HG03175 (cell line): Measurements from ENCODE around the gene POLD3.

Source experiments
- ATAC-seq: cut with Tn5 transposase; IDR thresholded peaks from one replicate; pipeline ENCODE4 v1.9.1; 2021; ENCODE audit warnings: mild to moderate bottlenecking, moderate library complexity; ENCODE audit not compliant: unreplicated experiment

Gene POLD3

DNA sequence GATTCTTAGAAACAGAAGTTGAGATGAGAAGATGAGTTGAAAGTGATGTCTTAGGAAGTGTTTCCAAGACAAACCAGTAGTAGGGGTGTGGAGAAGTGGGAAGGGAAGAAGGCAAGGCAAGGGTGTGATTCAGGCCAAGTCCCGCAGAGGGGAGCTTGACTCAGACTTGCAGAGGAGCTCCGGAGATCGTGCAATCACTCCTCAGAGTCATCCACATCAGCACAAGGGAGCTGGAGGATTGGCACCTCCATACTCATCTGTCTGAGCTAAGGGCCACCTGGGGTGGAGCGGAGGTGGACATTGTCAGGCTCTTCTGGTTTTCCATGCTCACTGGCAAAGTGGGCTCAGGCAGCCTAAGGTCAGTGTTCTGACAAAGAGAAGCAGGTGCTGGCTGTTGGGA lies 94.4 kb downstream of the POLD3 start:
- no peak for ATAC-seq

DNA sequence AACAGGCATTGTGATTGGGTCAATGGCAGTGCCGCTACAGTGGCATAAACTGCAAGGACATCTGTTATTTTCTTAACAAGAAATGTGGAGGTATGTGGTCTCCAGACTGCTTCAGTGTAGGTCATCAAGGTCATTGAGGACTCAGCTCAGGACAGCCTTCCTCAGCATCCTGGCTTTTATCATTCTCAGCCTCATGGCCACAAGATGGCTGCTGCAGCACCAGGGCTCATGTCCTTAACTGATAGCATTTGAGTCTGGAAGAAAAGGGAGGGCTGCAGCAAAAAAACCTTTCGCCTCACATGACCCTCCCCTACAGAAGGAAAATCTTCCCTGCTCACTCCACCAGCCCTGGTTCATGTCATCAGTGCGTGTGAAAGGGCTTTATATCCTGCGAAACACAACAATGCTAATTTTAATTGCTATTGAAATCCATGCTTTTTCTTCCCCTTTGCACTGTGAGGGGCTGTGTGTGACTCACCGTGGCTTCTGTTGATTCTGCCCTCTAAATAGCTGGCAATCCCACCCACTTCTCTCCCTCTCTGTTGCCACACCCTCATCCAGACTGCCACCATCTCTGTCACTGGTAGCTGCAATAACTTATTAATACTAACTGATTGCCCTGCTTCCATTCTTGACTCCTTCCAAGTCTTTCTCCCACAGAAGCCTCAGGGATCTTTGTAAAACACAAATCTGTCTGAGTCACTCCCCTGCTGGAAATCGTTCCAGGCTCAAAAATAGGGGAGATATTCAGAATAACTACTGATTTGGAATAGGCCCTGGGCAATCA lies 95.0 kb downstream of the POLD3 start:
- no peak for ATAC-seq

DNA sequence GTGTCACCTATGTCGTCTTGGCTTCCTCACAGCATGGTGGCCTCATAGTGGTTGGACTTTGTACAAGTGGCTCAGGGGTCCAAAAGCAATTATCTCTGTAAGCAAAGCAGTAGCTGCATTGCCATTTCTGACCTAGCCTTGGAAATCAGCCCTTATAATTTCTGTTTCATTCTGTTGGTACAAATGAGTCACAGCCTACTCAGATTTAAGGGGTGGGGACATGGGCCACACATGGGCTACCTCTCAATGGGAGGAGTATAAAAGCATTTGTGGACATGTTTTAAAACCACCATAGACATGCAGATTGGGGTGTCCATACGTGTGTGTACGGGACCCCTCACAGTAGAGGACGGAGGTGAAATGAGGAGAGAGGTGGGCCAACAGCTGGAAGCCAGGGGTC lies 97.3 kb downstream of the POLD3 start:
- no peak for ATAC-seq

DNA sequence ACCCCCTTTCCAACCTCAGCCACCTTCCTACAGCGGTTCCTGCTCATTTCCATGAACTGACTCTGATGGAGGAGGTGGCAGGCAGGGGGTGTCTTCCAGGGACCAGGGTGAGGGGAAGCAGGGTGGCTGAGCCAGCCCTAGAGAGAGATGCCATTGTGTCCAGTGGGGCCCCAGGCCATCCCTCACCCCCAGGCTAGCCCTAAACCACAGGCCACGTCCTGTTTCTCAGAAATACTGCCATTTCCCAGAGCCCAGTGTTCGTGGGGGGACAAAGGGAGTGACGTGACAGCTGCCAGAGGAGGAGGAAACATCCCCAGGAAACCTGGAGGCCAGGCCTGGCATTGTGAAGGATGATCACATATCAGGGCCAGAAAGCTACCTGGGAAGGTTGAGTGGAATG lies 99.4 kb downstream of the POLD3 start:
- ATAC-seq = no peak
